ENCODE measurements around the gene PLAGL2. TPM values are rescaled to one million over a fixed set of nuclear protein-coding genes. Genes with fewer than 3 reads are reported as not detected.

PLAGL2 gene, protein sequence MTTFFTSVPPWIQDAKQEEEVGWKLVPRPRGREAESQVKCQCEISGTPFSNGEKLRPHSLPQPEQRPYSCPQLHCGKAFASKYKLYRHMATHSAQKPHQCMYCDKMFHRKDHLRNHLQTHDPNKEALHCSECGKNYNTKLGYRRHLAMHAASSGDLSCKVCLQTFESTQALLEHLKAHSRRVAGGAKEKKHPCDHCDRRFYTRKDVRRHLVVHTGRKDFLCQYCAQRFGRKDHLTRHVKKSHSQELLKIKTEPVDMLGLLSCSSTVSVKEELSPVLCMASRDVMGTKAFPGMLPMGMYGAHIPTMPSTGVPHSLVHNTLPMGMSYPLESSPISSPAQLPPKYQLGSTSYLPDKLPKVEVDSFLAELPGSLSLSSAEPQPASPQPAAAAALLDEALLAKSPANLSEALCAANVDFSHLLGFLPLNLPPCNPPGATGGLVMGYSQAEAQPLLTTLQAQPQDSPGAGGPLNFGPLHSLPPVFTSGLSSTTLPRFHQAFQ
- total RNA-seq (10 to 100 TPM; 15.6 to 16.9 TPM), total RNA-seq (7.0 to 252 (median 23.9) reads per million in 172 experiments)
- 9.5 TPM for polyA plus RNA-seq (2013, experiment 1 of 2)
- polyA plus RNA-seq (2013, experiment 2 of 2): 8.1 TPM

DNA sequence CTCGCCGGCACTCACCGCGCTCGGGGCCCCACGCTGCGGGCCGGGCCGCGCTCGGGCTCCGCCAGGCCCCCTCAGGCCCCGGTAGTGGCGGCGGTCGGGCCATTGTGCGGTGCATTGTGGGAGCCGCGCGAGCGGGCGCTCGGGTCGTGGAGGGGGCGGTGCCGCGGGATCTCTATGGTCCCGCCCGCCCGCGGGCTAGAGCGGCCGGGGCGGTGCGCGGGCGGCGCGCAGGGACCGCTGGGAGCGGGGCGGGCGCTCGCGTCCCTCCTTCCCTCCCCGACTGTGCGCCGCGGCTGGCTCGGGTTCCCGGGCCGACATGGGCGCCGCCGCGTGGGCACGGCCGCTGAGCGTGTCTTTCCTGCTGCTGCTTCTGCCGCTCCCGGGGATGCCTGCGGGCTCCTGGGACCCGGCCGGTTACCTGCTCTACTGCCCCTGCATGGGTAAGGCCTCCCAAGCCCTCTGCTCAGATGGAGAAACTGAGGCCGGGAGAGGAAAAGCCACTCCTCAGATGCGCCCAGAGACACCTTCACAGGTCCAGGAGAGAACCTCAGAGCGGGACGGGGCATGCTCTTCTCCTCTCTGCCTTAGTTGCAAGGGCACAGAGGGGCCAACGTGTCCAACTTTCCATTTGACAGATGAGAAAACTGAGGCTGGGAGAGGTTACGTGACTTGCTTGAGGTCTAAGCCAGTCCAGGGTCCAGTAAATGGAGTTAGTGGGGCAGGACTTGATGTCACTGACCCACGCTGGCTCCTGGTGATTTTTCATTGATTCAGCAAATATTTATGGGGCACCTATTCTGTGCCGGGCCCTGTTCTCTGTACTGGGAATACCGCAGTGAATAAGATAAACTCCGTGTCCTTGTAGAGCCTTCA, at the start of gene PLAGL2, which contains the start of gene POFUT1:
Gene PLAGL2 (minus strand): TSS at position 118 of the 873 bp plus-strand sequence. CDS start 5,565 bp downstream, outside the sequence.
Gene POFUT1 (plus strand): TSS at position 255 of the 873 bp plus-strand sequence. CDS start 62 bp downstream, at position 317.
- POLR2A ChIA-PET: no interaction called here
- peaks cover 56% of the 10 kb centered on the region for H3K36me3 Mint-ChIP-seq (ENCODE audit: low read depth)
- H3K9me3 ChIP-seq (ENCODE audit: control insufficient read depth in 1 of 2, insufficient read depth in 1 of 2, low read length in 2 of 2): no peaks in the 10 kb centered on the region
- H3K27ac ChIP-seq (ENCODE audit: low read depth in 1 of 2, low read length in 2 of 2): peak within 1 kb of the TSS; percentile 50 to 60
- H3K27ac Mint-ChIP-seq: peak within 1 kb of the TSS; percentile 92
- peaks cover 66% of the 10 kb centered on the region for H3K4me1 ChIP-seq (ENCODE audit: insufficient read depth, low read length)
- DNase-seq (peak; percentile 74 to 95 (median 87)), ATAC-seq (ENCODE audit: poor library complexity) (peak; percentile 95)
- peaks cover 79% of the 10 kb centered on the region for H3K4me1 Mint-ChIP-seq (ENCODE audit: low read depth)
- H3K4me3 Mint-ChIP-seq: peak within 1 kb of the TSS; percentile 96
- intact Hi-C loops (cut with DNase I, micrococcal nuclease): loop anchor here in 1 of 2 experiments (1.0 to 10.0 kb wide), 5 partner anchors 69 to 617 kb away; partner anchors contain the start of genes KIF3B, PDRG1 and TM9SF4
- CTCF ChIA-PET: interaction anchor here (0.6 kb wide), 1 partner anchor 13 kb away, joined by 4 read pairs; no protein-coding TSS in a partner anchor
- H3K4me3 ChIP-seq (ENCODE audit: low read length): peak within 1 kb of the TSS; percentile 94
- H3K27me3 Mint-ChIP-seq: no peaks in the 10 kb centered on the region
- H3K9me3 Mint-ChIP-seq: no peaks in the 10 kb centered on the region
- TF ChIP-seq, protein P1, sequence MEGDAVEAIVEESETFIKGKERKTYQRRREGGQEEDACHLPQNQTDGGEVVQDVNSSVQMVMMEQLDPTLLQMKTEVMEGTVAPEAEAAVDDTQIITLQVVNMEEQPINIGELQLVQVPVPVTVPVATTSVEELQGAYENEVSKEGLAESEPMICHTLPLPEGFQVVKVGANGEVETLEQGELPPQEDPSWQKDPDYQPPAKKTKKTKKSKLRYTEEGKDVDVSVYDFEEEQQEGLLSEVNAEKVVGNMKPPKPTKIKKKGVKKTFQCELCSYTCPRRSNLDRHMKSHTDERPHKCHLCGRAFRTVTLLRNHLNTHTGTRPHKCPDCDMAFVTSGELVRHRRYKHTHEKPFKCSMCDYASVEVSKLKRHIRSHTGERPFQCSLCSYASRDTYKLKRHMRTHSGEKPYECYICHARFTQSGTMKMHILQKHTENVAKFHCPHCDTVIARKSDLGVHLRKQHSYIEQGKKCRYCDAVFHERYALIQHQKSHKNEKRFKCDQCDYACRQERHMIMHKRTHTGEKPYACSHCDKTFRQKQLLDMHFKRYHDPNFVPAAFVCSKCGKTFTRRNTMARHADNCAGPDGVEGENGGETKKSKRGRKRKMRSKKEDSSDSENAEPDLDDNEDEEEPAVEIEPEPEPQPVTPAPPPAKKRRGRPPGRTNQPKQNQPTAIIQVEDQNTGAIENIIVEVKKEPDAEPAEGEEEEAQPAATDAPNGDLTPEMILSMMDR (IDR thresholded peaks at IDR 0.05): no peak
- H3K27me3 ChIP-seq (ENCODE audit: control insufficient read depth in 1 of 2, insufficient read depth in 2 of 2, low read length in 2 of 2): no peaks in the 10 kb centered on the region
- peaks cover 33% of the 10 kb centered on the region for H3K36me3 ChIP-seq (ENCODE audit: insufficient read depth, low read length)

DNA sequence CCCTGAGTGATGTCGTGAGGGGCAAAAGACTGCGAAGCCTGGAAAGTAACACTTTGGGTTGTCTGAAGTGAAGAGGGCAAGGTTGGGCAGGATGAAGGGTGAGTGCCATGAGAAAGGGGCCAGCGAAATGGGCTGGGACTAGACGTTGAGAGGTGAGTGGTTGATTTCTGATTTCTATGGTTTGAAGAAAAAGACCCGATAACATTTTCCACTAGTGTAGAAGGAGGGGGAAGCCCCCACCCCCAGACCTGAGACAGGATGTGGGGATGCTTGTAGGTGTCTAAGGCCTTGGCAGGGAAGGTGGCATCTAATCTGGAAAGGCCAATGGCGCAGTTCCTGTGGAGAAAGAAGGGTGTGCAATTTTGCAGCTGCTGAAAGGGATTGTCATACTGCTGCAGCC, 44.6 kb upstream of the PLAGL2 start:
- Mint-ChIP-seq H3K9me3 (no peaks in the 10 kb centered on the region), H3K27me3 (no peaks in the 10 kb centered on the region), H3K27ac (peak overlapping the region; percentile 42), H3K36me3 (ENCODE audit: low read depth) (no peaks in the 10 kb centered on the region), H3K4me1 (ENCODE audit: low read depth) (peaks cover 34% of the 10 kb centered on the region), H3K4me3 (no peak overlapping the region)
- Histone ChIP-seq H3K36me3 (ENCODE audit: insufficient read depth, low read length) (no peaks in the 10 kb centered on the region), H3K9me3 (ENCODE audit: control insufficient read depth in 1 of 2, insufficient read depth in 1 of 2, low read length in 2 of 2) (no peaks in the 10 kb centered on the region), H3K4me1 (ENCODE audit: insufficient read depth, low read length) (peaks cover 22% of the 10 kb centered on the region), H3K27me3 (ENCODE audit: control insufficient read depth in 1 of 2, insufficient read depth in 2 of 2, low read length in 2 of 2) (no peaks in the 10 kb centered on the region), H3K4me3 (ENCODE audit: low read length) (no peak overlapping the region), H3K27ac (ENCODE audit: low read depth in 1 of 2, low read length in 2 of 2) (no peak overlapping the region)
- no peak for ATAC-seq (ENCODE audit: poor library complexity)
- ChIA-PET CTCF (no interaction called here), POLR2A (no interaction called here)
- intact Hi-C loops (cut with DNase I, micrococcal nuclease): no loop called here
- TF ChIP-seq, protein P1 (IDR thresholded peaks at IDR 0.05): no peak
- DNase-seq: peak in 7 of 14 experiments; percentile 4 to 44 (median 12)

DNA sequence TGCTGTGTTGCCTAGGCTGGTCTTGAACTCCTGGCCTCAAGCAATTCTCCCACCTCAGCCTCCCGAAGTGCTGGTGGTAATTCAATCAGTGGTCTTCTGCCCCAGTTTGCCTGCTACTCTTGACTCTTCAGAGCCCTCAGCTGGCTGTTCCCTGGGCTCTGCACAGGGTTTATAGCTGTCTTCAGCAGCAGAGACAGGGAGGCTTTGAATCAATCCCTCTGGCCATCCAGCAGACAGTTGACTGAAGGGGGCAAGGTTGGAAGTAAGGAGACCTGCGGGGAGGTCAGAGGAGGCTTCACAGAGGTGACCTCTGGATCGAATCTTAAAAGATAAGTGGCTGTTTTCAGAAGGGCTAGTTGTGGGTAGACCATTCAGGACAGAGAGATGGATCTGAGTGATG, 43.9 kb upstream of the PLAGL2 start:
- POLR2A ChIA-PET: no interaction called here
- no peak overlapping the region for H3K4me3 ChIP-seq (ENCODE audit: low read length)
- H3K27me3 ChIP-seq (ENCODE audit: control insufficient read depth in 1 of 2, insufficient read depth in 2 of 2, low read length in 2 of 2): no peaks in the 10 kb centered on the region
- CTCF ChIA-PET: no interaction called here
- H3K36me3 Mint-ChIP-seq (ENCODE audit: low read depth): no peaks in the 10 kb centered on the region
- TF ChIP-seq, protein P1 (IDR thresholded peaks at IDR 0.05): no peak
- H3K4me1 ChIP-seq (ENCODE audit: insufficient read depth, low read length): peaks cover 22% of the 10 kb centered on the region
- no peak overlapping the region for H3K27ac ChIP-seq (ENCODE audit: low read depth in 1 of 2, low read length in 2 of 2)
- ATAC-seq (ENCODE audit: poor library complexity) (no peak), DNase-seq (no peak)
- H3K4me3 Mint-ChIP-seq: no peak overlapping the region
- H3K27ac Mint-ChIP-seq: no peak overlapping the region
- H3K27me3 Mint-ChIP-seq: no peaks in the 10 kb centered on the region
- H3K36me3 ChIP-seq (ENCODE audit: insufficient read depth, low read length): no peaks in the 10 kb centered on the region
- intact Hi-C loops (cut with DNase I, micrococcal nuclease): no loop called here
- H3K9me3 Mint-ChIP-seq: no peaks in the 10 kb centered on the region
- H3K9me3 ChIP-seq (ENCODE audit: control insufficient read depth in 1 of 2, insufficient read depth in 1 of 2, low read length in 2 of 2): no peaks in the 10 kb centered on the region
- peaks cover 34% of the 10 kb centered on the region for H3K4me1 Mint-ChIP-seq (ENCODE audit: low read depth)

All from CD4-positive, alpha-beta T cell (primary cell).